Globus pallidus (tissue), 1 donor: Measurements from ENCODE around the gene WDR49.
A peak's percentile ranks its signal among the peaks of the same experiment; 100 is the strongest.

Source experiments
- DNase-seq: peaks from one replicate; pipeline ENCODE4 v3.0.0-alpha.2; 2015; ENCODE audit warnings: low spot score

Gene WDR49

GRCh38 chr3:167653760-167654159 lies at the start of gene WDR49:
Gene WDR49 (minus strand): TSS chr3:167653942. CDS start chr3:167653425, 517 bp downstream.
- DNase-seq, result peak; percentile 19

- DNase-seq, result no peak
These were observed 47.2 kb upstream of the WDR49 start for GRCh38 chr3:167700926-167701325.

DNA sequence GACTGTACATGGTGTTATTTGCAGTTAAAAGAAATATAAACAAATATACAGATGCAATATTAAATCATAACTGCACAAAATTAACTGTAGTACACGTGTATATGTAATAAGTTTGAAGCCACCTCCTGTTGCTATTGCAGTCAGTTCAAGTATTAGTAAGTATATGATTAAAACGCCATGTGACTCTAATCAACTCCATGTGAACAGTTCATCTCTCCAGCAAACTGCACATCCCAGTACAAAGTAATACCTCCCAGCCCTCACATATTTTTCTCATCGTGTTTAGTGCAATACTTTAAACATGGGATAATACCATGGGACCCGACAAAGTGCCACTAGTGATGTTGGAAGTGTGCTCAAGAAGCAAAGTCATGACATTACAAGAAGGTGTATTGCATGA lies 46.3 kb upstream of the WDR49 start:
- no peak for DNase-seq

GRCh38 chr3:167694121-167694520 lies 40.4 kb upstream of the WDR49 start:
- DNase-seq, result no peak

DNA sequence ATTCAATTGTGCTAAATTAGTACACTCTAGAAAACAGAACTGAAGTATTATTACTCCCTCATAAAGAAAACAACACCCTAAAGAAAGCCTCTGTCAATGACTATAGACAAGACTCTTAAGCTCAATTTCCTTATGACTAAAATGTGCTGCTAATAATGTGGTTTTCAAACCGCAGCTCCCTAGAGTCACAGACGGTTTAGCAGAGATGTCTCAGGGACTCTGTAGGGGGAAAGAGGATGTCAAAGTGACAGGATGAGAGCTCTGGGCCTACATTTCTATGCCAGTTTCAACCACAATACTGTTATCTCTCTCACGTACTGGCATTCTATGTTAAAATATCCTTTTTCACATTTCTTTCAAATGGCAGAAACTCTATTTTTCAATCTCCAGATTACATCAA lies 37.6 kb upstream of the WDR49 start:
- DNase-seq, result no peak

DNA sequence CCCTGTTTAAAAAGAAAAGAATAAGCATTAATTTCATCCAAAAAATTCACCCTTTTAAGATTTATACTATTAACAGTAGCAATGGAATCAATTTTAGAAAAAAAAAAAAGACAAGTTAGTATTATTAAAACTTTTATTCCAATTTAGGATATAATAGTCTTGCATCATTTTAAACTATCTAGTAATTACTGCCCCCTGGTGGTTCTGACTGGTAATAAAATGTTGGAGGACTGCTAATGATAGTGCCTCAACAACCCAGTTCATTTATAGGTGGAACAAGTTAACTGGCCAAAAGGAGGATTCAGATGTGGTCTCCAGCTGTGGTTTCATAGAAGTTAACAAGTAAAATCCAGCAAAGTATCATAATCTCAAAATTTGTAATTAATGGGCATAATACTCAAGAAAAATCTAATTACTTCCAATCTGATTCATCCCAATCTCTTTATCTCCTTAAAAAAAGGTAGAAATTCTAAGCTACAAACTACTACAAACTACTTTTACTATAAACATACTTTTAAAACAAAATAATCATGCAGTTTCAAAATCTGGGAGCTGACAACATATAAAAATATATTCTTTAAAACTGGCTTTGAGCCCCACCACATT lies 30.7 kb upstream of the WDR49 start:
- peak; percentile 69 for DNase-seq

- DNase-seq, result no peak
These were observed 25.8 kb upstream of the WDR49 start for GRCh38 chr3:167679526-167679925.

- DNase-seq, result no peak
These were observed 22.1 kb upstream of the WDR49 start for GRCh38 chr3:167675848-167676247.

- no peak for DNase-seq
These were observed 19.5 kb upstream of the WDR49 start for GRCh38 chr3:167673221-167673620.

GRCh38 chr3:167671878-167672427 lies 18.2 kb upstream of the WDR49 start:
- DNase-seq, result no peak

- DNase-seq, result no peak
These were observed 16.0 kb upstream of the WDR49 start for GRCh38 chr3:167669699-167670098.

DNA sequence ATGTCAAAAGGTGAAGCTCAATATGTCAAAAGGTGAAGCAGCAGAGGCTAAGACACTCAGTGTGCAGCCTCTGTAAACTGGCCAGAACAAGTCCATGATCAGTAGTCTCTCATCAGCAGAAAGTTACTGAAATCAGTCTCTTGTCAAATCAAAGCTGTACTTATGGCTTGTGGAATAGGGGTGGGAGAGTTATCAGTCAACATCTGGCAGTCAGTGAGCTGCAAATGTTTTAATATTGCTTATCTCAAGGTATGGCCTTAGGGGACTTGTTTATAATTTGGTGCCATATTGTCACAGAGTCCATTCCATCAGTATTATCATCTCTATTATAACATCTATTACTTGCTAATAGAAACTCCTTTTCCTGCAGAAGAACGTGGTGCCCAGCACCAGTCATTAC lies 14.9 kb upstream of the WDR49 start:
- DNase-seq, result no peak

DNA sequence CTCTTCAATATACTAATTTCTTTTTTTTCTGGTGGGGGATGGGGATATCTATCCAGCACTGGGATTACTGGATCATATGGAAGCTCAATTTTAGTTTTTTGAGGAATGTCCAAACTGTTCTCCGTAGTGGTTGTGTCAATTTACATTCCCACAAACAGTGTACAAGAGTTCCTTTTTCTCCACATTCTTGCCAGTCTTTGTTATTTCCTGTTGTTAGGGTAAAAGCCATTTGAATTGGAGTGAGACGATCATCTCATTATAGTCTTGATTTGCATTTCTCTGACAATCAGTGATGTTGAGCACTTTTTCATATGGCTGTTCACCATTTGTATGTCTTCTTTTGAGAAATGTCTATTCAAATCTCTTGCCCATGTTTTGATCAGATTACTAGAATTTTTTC lies 12.8 kb upstream of the WDR49 start:
- DNase-seq, result no peak

DNA sequence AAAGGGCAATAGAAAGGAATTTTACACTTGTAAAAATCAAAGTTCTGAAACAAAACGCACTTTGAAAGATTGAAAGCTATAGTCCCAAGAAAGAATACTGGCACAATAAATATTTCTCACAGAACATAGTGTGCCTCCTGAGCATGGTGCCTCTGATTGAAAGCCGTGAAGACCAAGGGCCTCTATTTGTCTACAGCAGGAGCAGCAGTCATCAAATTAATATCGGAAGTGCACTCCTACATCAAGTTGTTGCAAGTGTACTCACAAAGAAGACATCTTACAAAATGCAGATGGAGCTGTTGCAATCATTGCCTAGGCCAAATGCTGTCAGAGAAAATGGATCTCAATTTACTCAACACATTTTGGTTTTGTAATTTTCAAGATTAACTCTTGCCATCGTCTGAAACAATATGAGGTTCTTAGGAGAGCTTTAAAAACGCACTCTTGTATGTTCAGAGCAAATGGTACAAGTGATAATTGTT lies 9.2 kb upstream of the WDR49 start:
- no peak for DNase-seq

GRCh38 chr3:167657684-167658225 lies 4.0 kb upstream of the WDR49 start:
- no peak for DNase-seq

DNA sequence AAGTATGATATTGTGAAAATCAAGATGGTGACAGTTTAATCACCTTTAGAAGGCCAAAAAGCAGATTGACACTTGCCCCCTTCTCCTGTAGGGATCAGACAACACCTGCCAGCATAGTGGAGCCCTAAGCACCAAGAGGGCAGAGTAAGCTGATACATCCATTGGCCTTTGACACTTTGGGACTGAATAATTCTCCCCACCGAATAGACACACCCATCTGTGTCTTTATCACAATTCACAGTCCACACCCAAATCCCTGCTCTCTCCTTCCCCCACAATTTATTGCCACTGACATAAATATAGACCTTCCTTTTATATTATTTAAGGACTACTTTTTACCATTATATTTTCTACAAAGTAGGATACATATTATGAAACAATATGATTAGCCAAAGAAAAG lies 3.1 kb upstream of the WDR49 start:
- no peak for DNase-seq

GRCh38 chr3:167653155-167653554 lies 587 bp downstream of the WDR49 start:
- DNase-seq, result no peak

- DNase-seq, result no peak
These were observed 1.9 kb downstream of the WDR49 start for GRCh38 chr3:167651826-167652225.

GRCh38 chr3:167650459-167650858 lies 3.3 kb downstream of the WDR49 start:
- DNase-seq, result no peak

- no peak for DNase-seq
These were observed 4.0 kb downstream of the WDR49 start for GRCh38 chr3:167649746-167650145.

DNA sequence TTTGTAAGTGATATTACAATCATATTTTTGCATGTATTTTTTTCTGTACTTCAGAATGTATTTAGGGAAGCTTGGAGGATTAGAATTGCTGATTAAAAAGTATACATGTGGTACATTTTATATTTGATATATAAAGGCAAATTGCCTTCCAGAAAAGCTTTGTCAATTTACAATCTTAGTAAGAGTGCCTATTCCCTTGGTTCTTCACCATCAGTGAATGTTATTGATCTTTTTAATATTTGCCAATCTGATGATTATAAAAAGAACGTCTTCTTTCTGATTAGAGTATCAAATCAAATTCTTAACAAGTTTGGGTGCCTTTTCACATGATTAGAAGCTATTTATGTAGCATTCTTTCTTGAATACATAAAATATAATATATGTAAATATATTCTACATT lies 9.1 kb downstream of the WDR49 start:
- DNase-seq, result no peak

DNA sequence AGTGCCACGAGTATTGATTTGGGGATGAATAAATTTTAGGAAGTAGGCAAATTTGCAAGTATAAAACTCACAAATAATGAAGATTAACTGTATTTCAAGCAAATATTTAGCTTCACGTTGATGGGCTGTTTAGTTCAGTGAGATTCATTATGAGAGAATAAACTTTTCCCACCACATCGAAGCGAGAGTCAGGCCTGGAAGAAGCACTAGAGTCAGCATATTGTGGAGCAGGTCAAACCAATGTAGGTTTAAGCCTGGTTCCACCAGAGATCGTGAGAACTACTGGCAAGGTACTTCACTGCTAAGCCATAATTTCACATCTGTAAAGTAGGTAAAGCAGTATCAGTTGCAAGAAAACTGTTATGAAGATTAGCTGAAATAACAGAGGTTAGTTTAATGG lies 22.3 kb downstream of the WDR49 start:
- no peak for DNase-seq

GRCh38 chr3:167626490-167626889 lies 27.3 kb downstream of the WDR49 start:
- DNase-seq, result no peak

DNA sequence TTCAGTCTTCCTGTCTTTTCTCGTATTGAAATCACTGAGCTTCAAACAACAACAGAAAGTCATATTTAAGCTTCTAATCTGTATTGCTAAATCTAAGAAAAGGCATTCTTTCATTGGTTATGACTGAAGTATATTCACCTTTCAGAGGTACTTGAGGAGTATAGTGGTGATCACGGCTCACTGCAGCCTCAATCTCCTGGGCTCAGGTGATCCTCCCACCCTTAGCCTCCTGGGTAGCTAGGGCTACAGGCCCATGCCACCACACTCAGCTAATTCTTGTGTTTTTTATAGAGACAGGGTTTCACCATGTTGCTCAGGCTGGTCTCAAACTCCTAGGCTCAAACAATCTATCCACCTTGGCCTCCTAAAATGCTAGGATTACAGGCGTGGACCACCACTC lies 38.7 kb downstream of the WDR49 start:
- DNase-seq, result no peak
